Measurements from ENCODE around the gene TBXA2R.

TBXA2R gene

DNA sequence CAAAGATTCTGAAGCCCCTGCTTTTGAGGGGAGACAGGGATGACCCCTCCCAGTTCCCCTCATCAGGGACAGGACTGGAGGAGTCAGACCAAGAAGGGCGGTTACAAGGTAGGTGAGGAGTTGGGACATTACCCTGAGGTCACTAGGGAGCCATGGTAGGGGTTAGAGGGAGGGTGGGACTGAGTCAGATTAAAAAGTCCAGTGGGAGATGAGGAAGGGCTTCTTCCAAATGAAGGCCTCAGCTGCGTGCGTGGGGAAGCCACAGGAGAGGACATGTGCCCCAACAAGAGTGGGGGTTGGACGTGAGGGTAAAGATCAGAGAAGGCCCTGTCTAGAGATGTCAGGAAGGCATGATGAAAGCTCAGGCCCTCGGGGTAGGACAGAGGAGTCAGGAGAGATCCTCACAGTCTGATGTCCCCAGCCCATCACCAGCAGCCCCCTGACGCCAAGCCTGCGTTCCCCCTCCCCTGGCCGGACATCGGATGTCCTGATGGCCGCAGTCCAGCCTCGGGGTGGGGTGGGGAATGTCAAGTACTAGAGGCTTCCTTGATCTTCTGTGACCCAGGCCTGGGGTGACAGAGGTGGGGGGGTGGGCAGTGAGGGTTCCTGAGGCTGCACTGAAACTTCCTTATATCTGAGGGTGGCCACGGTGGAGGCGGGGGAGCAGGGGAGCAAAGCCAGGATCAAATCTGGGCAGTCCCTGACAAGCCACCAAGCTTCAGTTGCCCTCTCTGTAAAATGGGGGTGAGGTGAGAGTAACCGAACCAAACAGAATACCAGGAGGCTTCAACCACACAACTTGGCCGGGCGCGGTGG lies 42.8 kb downstream of the TBXA2R start:
- in situ Hi-C loops (cut with HindIII; ENCODE audit: low sequenced_read_pairs) = no loop called here
- TF ChIP-seq, protein P1, sequence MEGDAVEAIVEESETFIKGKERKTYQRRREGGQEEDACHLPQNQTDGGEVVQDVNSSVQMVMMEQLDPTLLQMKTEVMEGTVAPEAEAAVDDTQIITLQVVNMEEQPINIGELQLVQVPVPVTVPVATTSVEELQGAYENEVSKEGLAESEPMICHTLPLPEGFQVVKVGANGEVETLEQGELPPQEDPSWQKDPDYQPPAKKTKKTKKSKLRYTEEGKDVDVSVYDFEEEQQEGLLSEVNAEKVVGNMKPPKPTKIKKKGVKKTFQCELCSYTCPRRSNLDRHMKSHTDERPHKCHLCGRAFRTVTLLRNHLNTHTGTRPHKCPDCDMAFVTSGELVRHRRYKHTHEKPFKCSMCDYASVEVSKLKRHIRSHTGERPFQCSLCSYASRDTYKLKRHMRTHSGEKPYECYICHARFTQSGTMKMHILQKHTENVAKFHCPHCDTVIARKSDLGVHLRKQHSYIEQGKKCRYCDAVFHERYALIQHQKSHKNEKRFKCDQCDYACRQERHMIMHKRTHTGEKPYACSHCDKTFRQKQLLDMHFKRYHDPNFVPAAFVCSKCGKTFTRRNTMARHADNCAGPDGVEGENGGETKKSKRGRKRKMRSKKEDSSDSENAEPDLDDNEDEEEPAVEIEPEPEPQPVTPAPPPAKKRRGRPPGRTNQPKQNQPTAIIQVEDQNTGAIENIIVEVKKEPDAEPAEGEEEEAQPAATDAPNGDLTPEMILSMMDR (IDR thresholded peaks at IDR 0.05; ENCODE audit: low read depth, low read length) = no peak
- H3K4me3 ChIP-seq (ENCODE audit: low read depth, low read length) = no peak overlapping the region
- DNase-seq (ENCODE audit: low read depth, low spot score) = no peak

DNA sequence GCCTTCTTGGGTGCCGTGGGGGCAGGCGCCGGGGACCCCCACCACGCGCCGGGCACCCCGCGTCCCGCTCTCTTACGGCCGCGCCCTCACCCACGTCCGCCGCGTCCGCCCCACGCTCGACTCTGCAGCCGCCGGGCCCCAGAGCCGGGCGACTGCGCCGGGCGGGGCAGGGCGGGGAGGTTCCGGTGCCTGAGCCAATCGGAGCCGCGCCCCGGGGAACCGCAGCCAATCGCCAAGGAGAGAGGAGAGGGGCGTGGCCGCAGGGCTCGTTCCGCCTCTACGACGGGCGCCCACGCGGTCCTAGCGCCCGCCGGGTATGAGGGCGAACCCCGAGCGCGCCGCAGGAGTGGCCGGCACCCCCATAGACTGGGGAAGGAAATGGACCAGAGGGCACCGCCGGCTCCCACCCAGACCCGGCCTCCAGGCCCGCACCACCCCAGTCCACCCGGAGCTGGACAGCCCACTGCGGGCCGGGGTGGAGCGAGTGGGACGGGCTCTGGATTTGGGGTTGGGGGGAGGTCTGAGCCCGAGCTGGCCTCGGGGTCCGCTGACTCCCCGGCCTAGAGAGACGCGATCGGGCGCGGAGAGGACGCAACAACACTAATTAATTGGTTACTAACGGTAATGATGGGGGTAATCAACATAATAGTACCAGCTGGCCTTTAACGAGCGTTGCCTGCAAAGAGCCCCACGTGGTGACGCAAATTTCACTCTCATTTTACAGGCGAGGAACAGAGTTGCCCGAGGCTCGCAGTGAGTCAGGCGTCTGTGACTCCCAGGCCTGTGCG lies 49.0 kb downstream of the TBXA2R start, which contains the start of gene MFSD12:
Gene MFSD12 (minus strand): TSS at position 126 of the 788 bp plus-strand sequence. CDS start 183 bp downstream, outside the sequence.
- peak within 1 kb of the TSS; percentile 64 for H3K4me3 ChIP-seq (ENCODE audit: low read depth, low read length)
- TF ChIP-seq, protein P1 (IDR thresholded peaks at IDR 0.05; ENCODE audit: low read depth, low read length) = no peak
- in situ Hi-C loops (cut with HindIII; ENCODE audit: low sequenced_read_pairs) = no loop called here
- DNase-seq (ENCODE audit: low read depth, low spot score) = peak; percentile 92

DNA sequence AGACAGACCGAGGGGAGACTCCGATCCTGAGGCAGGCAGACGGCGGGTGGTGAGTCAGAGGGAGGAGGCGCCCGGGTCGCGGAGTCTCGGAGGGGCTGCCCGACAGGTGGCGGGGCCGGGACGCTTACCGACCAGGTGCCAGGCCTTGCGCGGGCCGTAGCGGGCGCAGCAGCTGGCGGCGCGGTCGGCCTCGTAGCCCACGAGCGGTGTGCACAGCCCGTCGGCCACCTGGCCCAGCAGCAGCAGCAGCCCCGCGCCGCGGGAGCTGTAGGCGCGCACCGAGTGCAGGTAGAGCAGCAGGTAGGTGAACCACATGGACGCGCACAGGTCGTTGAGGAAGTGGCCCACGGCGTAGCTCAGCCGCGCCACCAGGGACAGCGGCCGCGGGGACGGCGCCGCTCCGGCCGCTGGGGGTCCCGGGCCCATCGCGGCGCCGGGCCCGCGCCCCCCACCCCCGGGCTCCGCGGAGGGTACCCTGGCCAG lies 49.7 kb downstream of the TBXA2R start:
- H3K4me3 ChIP-seq (ENCODE audit: low read depth, low read length) = peak overlapping the region; percentile 64
- in situ Hi-C loops (cut with HindIII; ENCODE audit: low sequenced_read_pairs) = no loop called here
- DNase-seq (ENCODE audit: low read depth, low spot score) = no peak
- TF ChIP-seq, protein P1 (IDR thresholded peaks at IDR 0.05; ENCODE audit: low read depth, low read length) = no peak

DNA sequence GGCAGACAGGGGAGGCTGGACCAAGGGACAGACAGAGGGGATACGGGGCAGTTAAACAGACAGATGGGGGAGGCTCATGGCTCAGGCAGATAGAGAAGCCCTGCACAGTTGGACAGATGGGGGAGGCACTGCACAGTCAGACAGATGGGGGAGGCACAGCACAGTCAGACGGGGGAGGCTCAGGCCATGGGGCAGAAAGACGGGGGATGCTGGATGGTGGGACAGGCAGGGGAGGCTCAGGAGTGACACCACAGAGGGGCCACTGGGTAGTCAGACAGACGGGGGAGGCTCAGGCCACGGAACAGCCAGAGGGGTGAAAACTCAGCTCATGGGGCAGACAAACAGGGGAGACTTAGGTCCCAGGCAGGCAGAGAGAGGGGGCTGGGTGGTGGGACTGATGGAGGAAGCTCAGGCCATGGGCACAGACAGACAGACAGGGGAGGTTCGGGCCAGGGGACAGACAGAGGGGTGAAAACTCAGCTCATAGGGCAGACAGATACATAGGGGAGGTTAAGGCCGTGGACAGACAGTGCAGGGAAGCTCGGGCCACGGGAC lies 50.2 kb downstream of the TBXA2R start:
- H3K4me3 ChIP-seq (ENCODE audit: low read depth, low read length) = peak overlapping the region; percentile 64
- no peak for DNase-seq (ENCODE audit: low read depth, low spot score)
- TF ChIP-seq, protein P1 (IDR thresholded peaks at IDR 0.05; ENCODE audit: low read depth, low read length) = no peak
- in situ Hi-C loops (cut with HindIII; ENCODE audit: low sequenced_read_pairs) = no loop called here

DNA sequence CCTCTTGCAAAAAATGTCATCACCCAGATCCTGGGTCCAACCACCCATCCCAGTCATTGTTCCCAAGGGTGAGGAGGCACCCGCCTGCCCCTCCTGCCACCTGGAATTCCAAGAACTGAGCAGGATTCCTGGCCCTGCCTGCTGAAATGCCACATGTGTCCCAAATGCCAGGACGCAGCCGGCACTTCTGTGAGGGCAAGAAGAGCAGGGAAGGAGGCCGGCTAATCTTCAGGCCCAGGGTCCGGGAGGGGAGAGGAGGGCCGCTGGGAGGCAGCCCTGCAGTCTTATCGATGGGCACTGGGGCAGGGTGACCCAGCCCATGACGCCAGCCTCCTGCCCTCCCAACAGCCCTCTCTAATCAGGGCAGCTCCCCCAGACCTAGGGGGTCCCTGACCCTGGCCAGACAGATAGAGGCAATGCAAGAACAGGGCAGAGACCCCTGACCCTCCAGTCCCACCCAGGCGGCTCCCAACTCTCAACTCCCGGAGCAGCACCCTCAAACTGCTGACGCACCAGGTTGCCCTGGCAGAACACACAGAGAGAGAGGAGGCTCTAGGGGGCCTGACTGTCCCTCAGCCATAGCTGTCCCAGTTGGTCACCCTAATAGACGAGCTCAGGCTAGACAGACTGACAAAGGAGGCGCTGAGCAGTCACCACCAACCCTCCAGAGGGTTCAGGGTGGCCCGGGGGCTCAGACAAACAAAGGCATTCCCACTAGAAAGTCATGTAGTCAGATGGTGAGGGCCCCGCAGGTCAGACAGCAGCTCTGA lies 50.8 kb downstream of the TBXA2R start:
- TF ChIP-seq, protein P1 (IDR thresholded peaks at IDR 0.05; ENCODE audit: low read depth, low read length) = no peak
- DNase-seq (ENCODE audit: low read depth, low spot score) = no peak
- H3K4me3 ChIP-seq (ENCODE audit: low read depth, low read length) = peak overlapping the region; percentile 64
- in situ Hi-C loops (cut with HindIII; ENCODE audit: low sequenced_read_pairs) = no loop called here

All from astrocyte of the spinal cord (primary cell).